ENCODE results near the gene TSFM. TPM values are rescaled to one million over a fixed set of nuclear protein-coding genes. Genes with fewer than 3 reads are reported as not detected.

Gene TSFM
- total and polyA plus RNA-seq, 2 of the 13 experiments (the other 11 are each of a cell fraction or from before 2014, with no cell fraction given) = 29.8 to 68.3 TPM

DNA sequence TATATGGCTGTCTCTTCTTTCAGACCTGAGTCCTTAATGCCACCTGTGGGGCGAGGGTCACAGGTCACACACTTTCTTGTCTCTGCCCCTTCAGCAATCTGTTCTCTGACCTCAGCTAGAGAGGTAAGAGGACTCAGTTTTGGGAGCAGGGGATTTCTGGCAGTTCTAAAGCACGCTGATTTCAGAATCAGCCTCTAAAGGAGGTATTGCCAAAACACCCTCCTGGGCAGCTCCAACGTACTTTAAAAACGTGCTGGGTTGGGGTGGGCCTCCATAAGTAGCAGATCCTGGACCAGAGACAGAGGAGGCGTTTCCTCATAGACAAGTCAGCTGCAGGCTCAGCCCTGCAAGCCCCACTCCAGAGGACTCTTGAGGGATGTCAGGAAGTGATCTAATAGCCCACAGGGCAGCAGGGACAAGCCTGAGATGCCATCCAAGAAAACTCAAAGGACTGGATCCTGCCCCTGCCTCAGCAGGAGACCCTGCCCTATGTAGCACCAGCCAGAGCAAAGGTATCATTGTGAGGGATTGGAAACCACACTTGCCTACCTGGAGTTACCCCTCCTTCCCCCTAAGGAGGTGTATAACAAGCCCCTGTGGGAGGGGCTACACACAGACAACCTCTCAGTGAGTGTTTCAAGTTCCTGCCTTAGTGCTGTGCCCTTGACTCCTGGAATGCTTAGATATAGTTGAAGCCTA lies 55.4 kb downstream of the TSFM start:
- Histone ChIP-seq H3K4me1 (ENCODE audit: insufficient read depth, low read length) (peaks cover 98% of the 10 kb centered on the region), H3K27ac (ENCODE audit: extremely low read length, insufficient read depth, low read length) (no peak overlapping the region), H3K79me2 (ENCODE audit: insufficient read depth, low read length) (peaks cover 95% of the 10 kb centered on the region), H3K9ac (ENCODE audit: insufficient read depth, low read depth, low read length) (no peak overlapping the region), H3K4me2 (ENCODE audit: low read depth, low read length) (no peak overlapping the region), H2AFZ (ENCODE audit: low read length) (no peak overlapping the region), H3K36me3 (replicated peaks in 1 of 2; ENCODE audit: control insufficient read depth in 1 of 2, insufficient read depth in 2 of 2, low read length in 2 of 2) (peaks cover 4 to 6% of the 10 kb centered on the region in 2 experiments; a peak in 3 of 5 replicates), H3K27me3 (ENCODE audit: control insufficient read depth in 1 of 2, insufficient read depth in 2 of 2, low read length in 2 of 2) (no peaks in the 10 kb centered on the region), H3K9me3 (ENCODE audit: low read length) (no peaks in the 10 kb centered on the region), H3K4me3 (replicated peaks in 1 of 3; ENCODE audit: insufficient read depth in 1 of 3, low read depth in 2 of 3, low read length in 3 of 3) (no peak overlapping the region), H4K20me1 (ENCODE audit: insufficient read depth, low read length) (peaks cover 96% of the 10 kb centered on the region)
- DNase-seq (ENCODE audit: low spot score) (no peak), FAIRE-seq (no peak), ATAC-seq (no peak)
- CTCF ChIA-PET (ENCODE audit: low intra/inter-chr PET ratio, low total read pairs) = no interaction called here
- WGBS (ENCODE audit: low lambda C conversion rate) = 95% methylated on average over 2 of the region's 5 CpGs
- intact Hi-C loops (cut with micrococcal nuclease; ENCODE audit: unreplicated experiment) = no loop called here
- POLR2A ChIA-PET = interaction anchor here (0.7 to 1.2 kb wide), 3 partner anchors 8 to 57 kb away, joined by 3 read pairs; partner anchors contain the start of gene AVIL
- in situ Hi-C loops (cut with HindIII; ENCODE audit: extremely low pct_ligation_motif_present, low pct_unique_long_range_greater_than_20kb) = no loop called here
- no TSS peak for BruUV-seq (replicated peaks)
- TF ChIP-seq ZNF484 (CRISPR knock-in tag; IDR thresholded peaks at IDR 0.05; ENCODE audit: borderline replicate concordance, low read depth) = no peak
- TF ChIP-seq, protein P1, sequence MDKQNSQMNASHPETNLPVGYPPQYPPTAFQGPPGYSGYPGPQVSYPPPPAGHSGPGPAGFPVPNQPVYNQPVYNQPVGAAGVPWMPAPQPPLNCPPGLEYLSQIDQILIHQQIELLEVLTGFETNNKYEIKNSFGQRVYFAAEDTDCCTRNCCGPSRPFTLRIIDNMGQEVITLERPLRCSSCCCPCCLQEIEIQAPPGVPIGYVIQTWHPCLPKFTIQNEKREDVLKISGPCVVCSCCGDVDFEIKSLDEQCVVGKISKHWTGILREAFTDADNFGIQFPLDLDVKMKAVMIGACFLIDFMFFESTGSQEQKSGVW (CRISPR knock-in tag; IDR thresholded peaks at IDR 0.05; ENCODE audit: borderline replicate concordance) = no peak
- TF ChIP-seq FOSL1 (CRISPR knock-in tag; IDR thresholded peaks at IDR 0.05; ENCODE audit: borderline replicate concordance) = no peak
- no peak for TF ChIP-seq HMGA1 (CRISPR knock-in tag; conservative IDR thresholded peaks at IDR 0.05)
- no peak for TF ChIP-seq ZFAT (CRISPR knock-in tag; conservative IDR thresholded peaks at IDR 0.05)
- no peak for TF ChIP-seq ZHX2 (IDR thresholded peaks at IDR 0.05; ENCODE audit: low read depth)
- no peak for TF ChIP-seq ZHX2 (CRISPR knock-in tag; IDR thresholded peaks at IDR 0.05; ENCODE audit: borderline replicate concordance)
- TF ChIP-seq XRCC5 (optimal IDR thresholded peaks at IDR 0.05; ENCODE audit: low read length) = no peak
- TF ChIP-seq ZBTB26 (CRISPR knock-in tag; IDR thresholded peaks at IDR 0.05; ENCODE audit: borderline replicate concordance) = no peak
- no peak for TF ChIP-seq MBNL3 (CRISPR knock-in tag; conservative IDR thresholded peaks at IDR 0.05)
- no peak for TF ChIP-seq CCAR2 (optimal IDR thresholded peaks at IDR 0.05; ENCODE audit: low read depth, low read length)
- TF ChIP-seq, protein P2, sequence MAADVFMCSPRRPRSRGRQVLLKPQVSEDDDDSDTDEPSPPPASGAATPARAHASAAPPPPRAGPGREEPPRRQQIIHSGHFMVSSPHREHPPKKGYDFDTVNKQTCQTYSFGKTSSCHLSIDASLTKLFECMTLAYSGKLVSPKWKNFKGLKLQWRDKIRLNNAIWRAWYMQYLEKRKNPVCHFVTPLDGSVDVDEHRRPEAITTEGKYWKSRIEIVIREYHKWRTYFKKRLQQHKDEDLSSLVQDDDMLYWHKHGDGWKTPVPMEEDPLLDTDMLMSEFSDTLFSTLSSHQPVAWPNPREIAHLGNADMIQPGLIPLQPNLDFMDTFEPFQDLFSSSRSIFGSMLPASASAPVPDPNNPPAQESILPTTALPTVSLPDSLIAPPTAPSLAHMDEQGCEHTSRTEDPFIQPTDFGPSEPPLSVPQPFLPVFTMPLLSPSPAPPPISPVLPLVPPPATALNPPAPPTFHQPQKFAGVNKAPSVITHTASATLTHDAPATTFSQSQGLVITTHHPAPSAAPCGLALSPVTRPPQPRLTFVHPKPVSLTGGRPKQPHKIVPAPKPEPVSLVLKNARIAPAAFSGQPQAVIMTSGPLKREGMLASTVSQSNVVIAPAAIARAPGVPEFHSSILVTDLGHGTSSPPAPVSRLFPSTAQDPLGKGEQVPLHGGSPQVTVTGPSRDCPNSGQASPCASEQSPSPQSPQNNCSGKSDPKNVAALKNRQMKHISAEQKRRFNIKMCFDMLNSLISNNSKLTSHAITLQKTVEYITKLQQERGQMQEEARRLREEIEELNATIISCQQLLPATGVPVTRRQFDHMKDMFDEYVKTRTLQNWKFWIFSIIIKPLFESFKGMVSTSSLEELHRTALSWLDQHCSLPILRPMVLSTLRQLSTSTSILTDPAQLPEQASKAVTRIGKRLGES (CRISPR knock-in tag; IDR thresholded peaks at IDR 0.05; ENCODE audit: borderline replicate concordance) = no peak
- no peak for TF ChIP-seq SRF (IDR thresholded peaks at IDR 0.05; ENCODE audit: low read depth, low read length)
